Body of pancreas (tissue), 4 donors: Measurements from ENCODE around the gene HBD. TPM values are rescaled to one million over a fixed set of nuclear protein-coding genes. Genes with fewer than 3 reads are reported as not detected.

ENCODE experiments used
- ATAC-seq: fragments of 150-250 bp; one replicate; pipeline ENCODE4 v1.9.1; 2016
- DNase-seq, 4 donors: peaks; one replicate each; pipeline ENCODE4 v3.0.0-alpha.2; 2019
- H3K27ac ChIP-seq, 4 donors: fragments of 200-600 bp; sonication (generic); 1 replicate in 3 of 4; 2 replicates in 1 of 4; pipeline versions ENCODE4 v1.5.1 to v1.6.1; 2016 to 2019; ENCODE audit warnings: mild to moderate bottlenecking in 1 of 4, mixed read lengths in 1 of 4, moderate library complexity in 1 of 4
- H3K27me3 ChIP-seq, 2 donors: fragments of 200-600 bp; sonication (generic); one replicate each; pipeline ENCODE4 v1.6.0; 2016; ENCODE audit warnings: mild to moderate bottlenecking in 1 of 2
- H3K36me3 ChIP-seq, 2 donors: fragments of 200-600 bp; sonication (generic); replicated peaks in 1 of 2; 2 replicates each; pipeline ENCODE4 v1.5.1; 2016; ENCODE audit warnings: low read depth in 2 of 2; ENCODE audit not compliant: insufficient read depth in 1 of 2
- H3K4me1 ChIP-seq: fragments of 200-600 bp; sonication (generic); one replicate; pipeline ENCODE4 v1.6.0; 2016
- H3K4me3 ChIP-seq, 2 donors: fragments of 200-600 bp; sonication (generic); 1 replicate in 1 of 2; 2 replicates in 1 of 2; pipeline ENCODE4 v1.5.1; 2016 to 2019
- H3K9me3 ChIP-seq, 3 donors: fragments of 200-600 bp; sonication (generic); 1 replicate in 2 of 3; 2 replicates in 1 of 3; pipeline ENCODE4 v1.5.1; 2016
- POLR2A ChIP-seq, 3 donors: fragments of 450-650 bp; IDR thresholded peaks; one replicate each; pipeline ENCODE4 v1.6.1; 2016; ENCODE audit warnings: antibody characterized with exemption in 3 of 3, mild to moderate bottlenecking in 2 of 3
- WGBS, 2 donors: methylation state at CpG; one replicate each; pipeline ENCODE4 v1.1.5; 2017; 5-methylcytosine and 5-hydroxymethylcytosine counted together
- intact Hi-C: fragments of 100-400 bp; cut with DNase I; formaldehyde crosslinking; loops from one replicate; pipeline ENCODE4 v1.15.1; 2023
- total RNA-seq, 2 donors: library from RNA; depleted of rRNA; stranded (reverse); fragments of >200 nt; gene quantifications; one replicate each; pipeline ENCODE4 v1.1.0, GENCODE V29; 2016
- TF ChIP-seq, protein P1 (sequence below), 7 experiments: fragments of 450-650 bp in 4 of 7; fragments of 200-600 bp in 3 of 7; sonication (generic) in 3 of 7; IDR thresholded peaks; one replicate each; pipeline ENCODE4 v1.5.1; 2016 to 2019; ENCODE audit warnings: antibody characterized with exemption in 7 of 7

Gene HBD
- total RNA-seq = not detected

DNA sequence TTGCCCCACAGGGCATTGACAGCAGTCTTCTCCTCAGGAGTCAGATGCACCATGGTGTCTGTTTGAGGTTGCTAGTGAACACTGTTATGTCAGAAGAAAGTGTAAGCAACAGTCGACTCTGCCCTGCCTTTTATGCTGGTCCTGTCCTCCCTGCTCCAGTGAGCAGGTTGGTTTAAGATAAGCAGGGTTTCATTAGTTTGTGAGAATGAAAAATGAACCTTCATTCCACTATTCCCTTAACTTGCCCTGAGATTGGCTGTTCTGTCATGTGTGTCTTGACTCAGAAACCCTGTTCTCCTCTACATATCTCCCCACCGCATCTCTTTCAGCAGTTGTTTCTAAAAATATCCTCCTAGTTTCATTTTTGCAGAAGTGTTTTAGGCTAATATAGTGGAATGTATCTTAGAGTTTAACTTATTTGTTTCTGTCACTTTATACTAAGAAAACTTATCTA is at the start of gene HBD:
Gene HBD (minus strand): TSS at position 103 of the 454 bp plus-strand sequence. CDS start 50 bp downstream, at position 53.
- no peaks in the 10 kb centered on the region for H3K27me3 ChIP-seq
- H3K4me3 ChIP-seq = no peak within 1 kb of the TSS
- H3K9me3 ChIP-seq = no peaks in the 10 kb centered on the region
- WGBS, 2 donors = 25 to 39% methylated on average over 2 of the region's 2 CpGs
- no peaks in the 10 kb centered on the region for H3K36me3 ChIP-seq
- no peak for DNase-seq
- H3K4me1 ChIP-seq = no peaks in the 10 kb centered on the region
- no peak for ATAC-seq
- TF ChIP-seq, protein P1, sequence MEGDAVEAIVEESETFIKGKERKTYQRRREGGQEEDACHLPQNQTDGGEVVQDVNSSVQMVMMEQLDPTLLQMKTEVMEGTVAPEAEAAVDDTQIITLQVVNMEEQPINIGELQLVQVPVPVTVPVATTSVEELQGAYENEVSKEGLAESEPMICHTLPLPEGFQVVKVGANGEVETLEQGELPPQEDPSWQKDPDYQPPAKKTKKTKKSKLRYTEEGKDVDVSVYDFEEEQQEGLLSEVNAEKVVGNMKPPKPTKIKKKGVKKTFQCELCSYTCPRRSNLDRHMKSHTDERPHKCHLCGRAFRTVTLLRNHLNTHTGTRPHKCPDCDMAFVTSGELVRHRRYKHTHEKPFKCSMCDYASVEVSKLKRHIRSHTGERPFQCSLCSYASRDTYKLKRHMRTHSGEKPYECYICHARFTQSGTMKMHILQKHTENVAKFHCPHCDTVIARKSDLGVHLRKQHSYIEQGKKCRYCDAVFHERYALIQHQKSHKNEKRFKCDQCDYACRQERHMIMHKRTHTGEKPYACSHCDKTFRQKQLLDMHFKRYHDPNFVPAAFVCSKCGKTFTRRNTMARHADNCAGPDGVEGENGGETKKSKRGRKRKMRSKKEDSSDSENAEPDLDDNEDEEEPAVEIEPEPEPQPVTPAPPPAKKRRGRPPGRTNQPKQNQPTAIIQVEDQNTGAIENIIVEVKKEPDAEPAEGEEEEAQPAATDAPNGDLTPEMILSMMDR (IDR thresholded peaks at IDR 0.05) = no peak
- no peak for TF ChIP-seq POLR2A (IDR thresholded peaks at IDR 0.05)
- intact Hi-C loops = no loop called here
- no peak within 1 kb of the TSS for H3K27ac ChIP-seq

DNA sequence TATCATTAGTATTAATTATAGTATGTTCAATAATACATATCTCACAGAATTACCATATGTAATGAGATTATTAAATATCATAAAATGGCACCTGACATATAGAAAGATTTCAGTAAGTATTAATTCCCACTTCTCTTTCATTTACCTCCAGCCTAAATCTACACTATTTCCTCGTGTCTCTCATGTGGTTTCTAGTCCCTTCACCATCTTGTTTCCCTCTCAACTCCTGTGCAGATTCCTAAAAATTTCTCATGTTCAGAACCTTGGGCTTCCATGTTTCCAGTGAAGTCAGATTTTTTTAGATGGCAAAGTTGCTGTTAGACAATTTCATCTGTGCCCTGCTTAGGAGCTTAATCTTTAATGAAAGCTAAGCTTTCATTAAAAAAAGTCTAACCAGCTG is 49.6 kb upstream of the HBD start:
- no peak overlapping the region for H3K4me3 ChIP-seq
- intact Hi-C loops = no loop called here
- H3K36me3 ChIP-seq = no peaks in the 10 kb centered on the region
- ATAC-seq = no peak
- WGBS, 2 donors = 40 to 50% methylated on average over 1 of the region's 1 CpG
- no peaks in the 10 kb centered on the region for H3K27me3 ChIP-seq
- TF ChIP-seq, protein P1 (IDR thresholded peaks at IDR 0.05) = no peak
- no peak for TF ChIP-seq POLR2A (IDR thresholded peaks at IDR 0.05)
- no peaks in the 10 kb centered on the region for H3K9me3 ChIP-seq
- H3K4me1 ChIP-seq = no peaks in the 10 kb centered on the region
- no peak for DNase-seq
- H3K27ac ChIP-seq = no peak overlapping the region

DNA sequence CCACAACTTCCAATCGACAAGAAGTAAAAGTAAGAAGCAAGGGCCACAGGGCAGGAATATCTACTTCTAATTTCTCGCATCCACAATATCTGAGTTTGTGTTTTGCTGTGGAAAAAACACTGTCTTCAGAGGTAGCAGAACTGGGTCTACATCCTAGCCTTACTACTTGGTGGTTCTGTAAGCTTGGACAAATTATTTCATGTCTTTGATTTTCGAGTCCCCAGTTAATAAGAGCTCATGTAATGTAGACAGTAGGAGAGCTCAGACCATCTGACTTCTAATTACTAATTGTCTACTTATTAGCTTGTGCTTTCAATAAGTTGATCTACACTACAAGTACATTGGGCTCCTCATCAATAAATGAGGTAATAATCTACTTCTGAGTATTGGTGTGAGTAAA is 48.8 kb upstream of the HBD start:
- TF ChIP-seq, protein P1 (IDR thresholded peaks at IDR 0.05) = no peak
- TF ChIP-seq POLR2A (IDR thresholded peaks at IDR 0.05) = no peak
- Histone ChIP-seq H3K4me3 (no peak overlapping the region), H3K9me3 (no peaks in the 10 kb centered on the region), H3K4me1 (no peaks in the 10 kb centered on the region), H3K27ac (no peak overlapping the region), H3K36me3 (no peaks in the 10 kb centered on the region), H3K27me3 (no peaks in the 10 kb centered on the region)
- intact Hi-C loops = no loop called here
- DNase-seq = no peak
- ATAC-seq = no peak
- WGBS, 2 donors = 46 to 58% methylated on average over 3 of the region's 3 CpGs

DNA sequence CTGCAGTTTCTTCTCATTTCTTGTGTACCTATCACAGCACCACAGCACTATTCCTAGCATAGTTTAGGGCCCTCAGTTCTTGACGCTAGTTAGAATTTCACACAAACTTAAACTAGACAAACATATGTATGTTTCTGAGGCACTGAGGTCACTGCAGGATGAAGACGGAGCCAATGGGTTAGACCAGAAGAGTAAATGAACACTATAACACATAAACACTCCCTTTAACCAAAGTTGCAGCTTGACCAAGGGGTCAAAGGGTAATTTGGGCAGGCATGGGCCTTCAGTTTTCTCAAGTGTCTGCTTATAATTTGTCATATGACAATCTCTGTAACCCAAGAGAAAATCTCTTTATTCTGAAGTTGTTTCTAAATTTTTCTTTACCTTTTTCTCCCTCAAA is 48.3 kb upstream of the HBD start:
- 74 to 79% methylated on average over 2 of the region's 2 CpGs for WGBS, 2 donors
- ATAC-seq = no peak
- TF ChIP-seq, protein P1 (IDR thresholded peaks at IDR 0.05) = no peak
- no peak for TF ChIP-seq POLR2A (IDR thresholded peaks at IDR 0.05)

DNA sequence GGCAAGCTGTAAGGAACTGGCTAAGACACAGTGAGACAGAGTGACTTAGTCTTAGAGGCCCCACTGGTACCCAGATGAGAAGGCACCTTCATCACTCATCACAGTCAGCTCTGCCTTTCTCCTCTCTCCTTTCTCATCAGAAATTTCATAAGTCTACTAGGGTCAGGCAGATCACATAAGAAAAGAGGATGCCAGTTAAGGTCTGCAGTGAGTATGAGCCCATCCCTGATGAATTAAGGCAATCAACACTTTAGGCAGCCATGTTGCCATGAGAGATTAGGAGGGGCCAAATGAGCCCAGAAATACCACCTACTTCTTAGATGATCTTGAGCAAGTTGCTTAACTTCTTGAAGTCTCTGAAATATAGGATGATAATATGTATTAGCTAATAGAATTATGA is 47.3 kb upstream of the HBD start:
- ATAC-seq = no peak
- no peaks in the 10 kb centered on the region for H3K4me1 ChIP-seq
- intact Hi-C loops = no loop called here
- H3K4me3 ChIP-seq = no peak overlapping the region
- H3K27ac ChIP-seq = no peak overlapping the region
- TF ChIP-seq, protein P1 (IDR thresholded peaks at IDR 0.05) = no peak
- no peak for TF ChIP-seq POLR2A (IDR thresholded peaks at IDR 0.05)
- DNase-seq = no peak
- H3K9me3 ChIP-seq = no peaks in the 10 kb centered on the region
- H3K27me3 ChIP-seq = no peaks in the 10 kb centered on the region
- H3K36me3 ChIP-seq = no peaks in the 10 kb centered on the region

More for the DNA sequence above, 48.3 kb upstream of the HBD start:
- H3K27me3 ChIP-seq = no peaks in the 10 kb centered on the region
- H3K27ac ChIP-seq = no peak overlapping the region
- H3K9me3 ChIP-seq = no peaks in the 10 kb centered on the region
- H3K36me3 ChIP-seq = no peaks in the 10 kb centered on the region
- no peaks in the 10 kb centered on the region for H3K4me1 ChIP-seq
- intact Hi-C loops = no loop called here
- no peak for DNase-seq
- H3K4me3 ChIP-seq = no peak overlapping the region
